ENCODE results near the gene GIPC3.

DNA sequence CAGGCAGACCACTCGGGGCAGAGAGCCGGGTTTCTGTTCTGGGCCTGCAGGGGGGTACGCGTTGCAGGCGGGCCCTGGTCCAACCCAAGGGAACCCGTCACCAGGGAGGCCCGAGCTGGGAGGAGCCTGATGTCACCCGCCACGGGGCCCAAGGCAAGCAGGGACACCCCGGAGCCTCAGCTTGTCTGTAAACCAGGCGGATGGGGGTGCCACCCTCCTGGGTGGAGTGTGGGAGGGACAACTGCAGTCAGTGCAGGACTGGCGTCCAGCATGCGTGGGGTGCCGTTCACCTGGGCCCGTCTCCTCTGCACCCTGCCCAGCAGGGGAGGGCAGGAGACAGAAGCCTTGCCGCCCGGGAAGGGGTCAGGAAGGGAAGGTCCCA is 34.3 kb downstream of the GIPC3 start:
- TF ChIP-seq, protein P1, sequence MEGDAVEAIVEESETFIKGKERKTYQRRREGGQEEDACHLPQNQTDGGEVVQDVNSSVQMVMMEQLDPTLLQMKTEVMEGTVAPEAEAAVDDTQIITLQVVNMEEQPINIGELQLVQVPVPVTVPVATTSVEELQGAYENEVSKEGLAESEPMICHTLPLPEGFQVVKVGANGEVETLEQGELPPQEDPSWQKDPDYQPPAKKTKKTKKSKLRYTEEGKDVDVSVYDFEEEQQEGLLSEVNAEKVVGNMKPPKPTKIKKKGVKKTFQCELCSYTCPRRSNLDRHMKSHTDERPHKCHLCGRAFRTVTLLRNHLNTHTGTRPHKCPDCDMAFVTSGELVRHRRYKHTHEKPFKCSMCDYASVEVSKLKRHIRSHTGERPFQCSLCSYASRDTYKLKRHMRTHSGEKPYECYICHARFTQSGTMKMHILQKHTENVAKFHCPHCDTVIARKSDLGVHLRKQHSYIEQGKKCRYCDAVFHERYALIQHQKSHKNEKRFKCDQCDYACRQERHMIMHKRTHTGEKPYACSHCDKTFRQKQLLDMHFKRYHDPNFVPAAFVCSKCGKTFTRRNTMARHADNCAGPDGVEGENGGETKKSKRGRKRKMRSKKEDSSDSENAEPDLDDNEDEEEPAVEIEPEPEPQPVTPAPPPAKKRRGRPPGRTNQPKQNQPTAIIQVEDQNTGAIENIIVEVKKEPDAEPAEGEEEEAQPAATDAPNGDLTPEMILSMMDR (conservative IDR thresholded peaks at IDR 0.05 in 1 of 2, IDR thresholded peaks at IDR 0.05 in 1 of 2; ENCODE audit: extremely low read depth in 1 of 2, insufficient read depth in 1 of 2, low read depth in 1 of 2, low read length in 2 of 2) = no peak
- TF ChIP-seq EZH2 (IDR thresholded peaks at IDR 0.05; ENCODE audit: borderline replicate concordance, low read length) = no peak

Measured in mammary epithelial cell (primary cell).